H1 (cell line): ENCODE results near the gene GSK3B. TPM values are rescaled to one million over a fixed set of nuclear protein-coding genes. Genes with fewer than 3 reads are reported as not detected.
A peak's percentile ranks its signal among the peaks of the same experiment; 100 is the strongest.

Source experiments
- CTCF ChIA-PET: fragments of 300-600 bp; sonication (Branson Sonifier 250); formaldehyde crosslinking; loops from one replicate; lab custom pipeline; 2021; ENCODE audit not compliant: partially characterized antibody; lab: Charles Lee
- POLR2A ChIA-PET: fragments of 300-600 bp; sonication (Branson Sonifier 250); formaldehyde crosslinking; loops from one replicate; lab custom pipeline; 2021; ENCODE audit warnings: inconsistent platforms; ENCODE audit not compliant: partially characterized antibody; lab: Charles Lee
- DNase-seq, 2 experiments: peaks; one replicate each; pipeline versions ENCODE4 v3.0.0 to v3.0.0-alpha.2; 2010 to 2022; ENCODE audit warnings: low spot score in 2 of 2, low read depth in 1 of 2, mixed read lengths in 1 of 2
- FAIRE-seq: peaks from 2 replicates; lab custom pipeline; 2011; peaks lifted over from hg19 to GRCh38; lab: Jason Lieb, UNC
- H2AFZ ChIP-seq: 2 replicates; pipeline ENCODE4 v1.8.1; 2012; ENCODE audit warnings: low read length, inconsistent platforms
- H2AK5ac ChIP-seq: 2 replicates; pipeline ENCODE4 v1.6.1; 2013; ENCODE audit warnings: low read depth, low read length
- H2BK120ac ChIP-seq: replicated peaks from 2 replicates; pipeline ENCODE3; 2013; ENCODE audit warnings: low read depth, low read length, inconsistent platforms
- H2BK12ac ChIP-seq: 2 replicates; pipeline ENCODE4 v1.6.1; 2013; ENCODE audit warnings: low read depth, low read length
- H2BK15ac ChIP-seq: 2 replicates; pipeline ENCODE4 v1.6.1; 2013; ENCODE audit warnings: low read length
- H2BK20ac ChIP-seq: 2 replicates; pipeline ENCODE4 v1.6.1; 2013; ENCODE audit warnings: low read length
- H2BK5ac ChIP-seq: 2 replicates; pipeline ENCODE4 v1.6.1; 2013; ENCODE audit warnings: low read depth, low read length
- H3K14ac ChIP-seq: 2 replicates; pipeline ENCODE4 v1.6.1; 2013; ENCODE audit warnings: inconsistent platforms; ENCODE audit not compliant: insufficient read length
- H3K18ac ChIP-seq: 2 replicates; pipeline ENCODE4 v1.6.1; 2013; ENCODE audit warnings: low read length; ENCODE audit errors: extremely low read depth
- H3K23ac ChIP-seq: 2 replicates; pipeline ENCODE4 v1.6.1; 2013; ENCODE audit warnings: inconsistent platforms; ENCODE audit not compliant: insufficient read length
- H3K23me2 ChIP-seq: 2 replicates; pipeline ENCODE4 v1.6.1; 2013; ENCODE audit warnings: low read depth, low read length
- H3K27ac ChIP-seq: 2 replicates; pipeline ENCODE4 v1.6.1; 2011; ENCODE audit warnings: low read depth, low read length, inconsistent platforms
- H3K27me3 ChIP-seq, 4 experiments: replicated peaks in 1 of 4; 1 replicate in 1 of 4; 2 replicates in 3 of 4; pipeline versions ENCODE4 v1.6.1 to v1.8.1; 2011 to 2013; ENCODE audit warnings: low read length in 3 of 4, mild to moderate bottlenecking in 3 of 4, inconsistent platforms in 2 of 4, mixed read lengths in 2 of 4, moderate library complexity in 1 of 4; ENCODE audit not compliant: control insufficient read depth in 3 of 4, insufficient read depth in 3 of 4; ENCODE audit errors: extremely low read depth in 1 of 4
- H3K36me3 ChIP-seq, 4 experiments: 2 replicates each; pipeline versions ENCODE4 v1.6.1 to v1.8.1; 2011 to 2013; ENCODE audit warnings: mild to moderate bottlenecking in 4 of 4, low read length in 3 of 4, moderate library complexity in 2 of 4, control low read depth in 1 of 4, inconsistent platforms in 1 of 4; ENCODE audit not compliant: insufficient read depth in 4 of 4, control insufficient read depth in 2 of 4
- H3K4ac ChIP-seq: replicated peaks from 2 replicates; pipeline ENCODE3; 2013; ENCODE audit warnings: low read length, low read depth, mixed read lengths, inconsistent platforms; ENCODE audit not compliant: insufficient read length
- H3K4me1 ChIP-seq, 4 experiments: replicated peaks in 1 of 4; 1 replicate in 1 of 4; 2 replicates in 3 of 4; pipeline versions ENCODE4 v1.6.1 to v1.8.1; 2011 to 2013; ENCODE audit warnings: low read length in 3 of 4, inconsistent platforms in 2 of 4, mixed read lengths in 1 of 4; ENCODE audit not compliant: insufficient read depth in 4 of 4, control insufficient read depth in 3 of 4
- H3K4me2 ChIP-seq, 2 experiments: 2 replicates each; pipeline versions ENCODE4 v1.6.1 to v1.8.1; 2011 to 2013; ENCODE audit warnings: low read depth in 2 of 2, low read length in 2 of 2, control low read depth in 1 of 2, inconsistent platforms in 1 of 2, mild to moderate bottlenecking in 1 of 2; ENCODE audit not compliant: insufficient read depth in 1 of 2
- H3K4me3 ChIP-seq, 4 experiments: fragments of 200-600, 300-600 bp in 1 of 4; sonication (generic), shearing (Covaris generic), sonication (Bioruptor Twin) in 1 of 4; 2 replicates each; pipeline versions ENCODE4 v1.5.1 to v1.8.1; 2011 to 2016; ENCODE audit warnings: low read length in 4 of 4, low read depth in 3 of 4, control low read depth in 2 of 4, inconsistent platforms in 2 of 4, mild to moderate bottlenecking in 2 of 4, mixed read lengths in 1 of 4, moderate library complexity in 1 of 4; ENCODE audit not compliant: insufficient read depth in 2 of 4; ENCODE audit errors: extremely low read depth in 1 of 4
- H3K56ac ChIP-seq: replicated peaks from 2 replicates; pipeline ENCODE3; 2013; ENCODE audit warnings: low read depth, mild to moderate bottlenecking, mixed read lengths, low read length, inconsistent platforms; ENCODE audit not compliant: insufficient read length
- H3K79me1 ChIP-seq: 2 replicates; pipeline ENCODE4 v1.6.1; 2013; ENCODE audit warnings: low read depth, low read length, control low read depth
- H3K79me2 ChIP-seq, 2 experiments: 2 replicates each; pipeline versions ENCODE4 v1.6.1 to v1.8.1; 2012 to 2013; ENCODE audit warnings: low read length in 2 of 2, mild to moderate bottlenecking in 2 of 2, inconsistent platforms in 1 of 2; ENCODE audit not compliant: insufficient read depth in 2 of 2, control insufficient read depth in 1 of 2
- H3K9ac ChIP-seq, 4 experiments: replicated peaks in 1 of 4; 1 replicate in 1 of 4; 2 replicates in 3 of 4; pipeline versions ENCODE4 v1.6.1 to v1.8.1; 2011 to 2013; ENCODE audit warnings: low read depth in 3 of 4, low read length in 3 of 4, control low read depth in 2 of 4, mild to moderate bottlenecking in 2 of 4, moderate library complexity in 2 of 4, inconsistent platforms in 1 of 4; ENCODE audit errors: extremely low read depth in 1 of 4
- H3K9me3 ChIP-seq, 2 experiments: 2 replicates each; pipeline versions ENCODE4 v1.6.1 to v1.8.1; 2012 to 2013; ENCODE audit warnings: mild to moderate bottlenecking in 2 of 2, moderate library complexity in 2 of 2, control low read depth in 1 of 2, inconsistent platforms in 1 of 2, low read depth in 1 of 2, low read length in 1 of 2, mixed read lengths in 1 of 2; ENCODE audit not compliant: insufficient read depth in 2 of 2
- H4K20me1 ChIP-seq, 2 experiments: replicated peaks in 1 of 2; 2 replicates each; pipeline versions ENCODE3 to v1.8.1; 2011 to 2013; ENCODE audit warnings: inconsistent platforms in 2 of 2, low read length in 2 of 2, mild to moderate bottlenecking in 1 of 2; ENCODE audit not compliant: insufficient read depth in 2 of 2, control insufficient read depth in 1 of 2
- H4K5ac ChIP-seq: 2 replicates; pipeline ENCODE4 v1.6.1; 2013; ENCODE audit warnings: low read length, low read depth, mixed read lengths, inconsistent platforms; ENCODE audit not compliant: insufficient read length
- H4K8ac ChIP-seq: 2 replicates; pipeline ENCODE4 v1.8.0; 2013; ENCODE audit warnings: mild to moderate bottlenecking, moderate library complexity, low read length, inconsistent platforms; ENCODE audit not compliant: insufficient read depth; ENCODE audit errors: extremely low read depth
- H4K91ac ChIP-seq: replicated peaks from 2 replicates; pipeline ENCODE3; 2013; ENCODE audit warnings: low read length, mixed read lengths, inconsistent platforms; ENCODE audit not compliant: insufficient read length
- JUND ChIP-seq: IDR thresholded peaks from 2 replicates; pipeline ENCODE4 v1.6.1; 2011; ENCODE audit warnings: mild to moderate bottlenecking, improper control_type of control experiment, low read length
- WGBS, 2 experiments: shearing (Covaris generic) in 1 of 2; methylation state at CpG; one replicate each; pipeline versions ENCODE4 v1.1.6 to v1.1.7; 2013 to 2015; ENCODE audit warnings: low lambda C conversion rate in 2 of 2, mixed read lengths in 2 of 2, inconsistent platforms in 1 of 2, low coverage in 1 of 2, missing lambda C conversion rate in 1 of 2; ENCODE audit not compliant: insufficient replicate concordance in 2 of 2, insufficient coverage in 1 of 2, insufficient read length in 1 of 2; ENCODE audit errors: extremely low coverage in 1 of 2, missing lambda C conversion rate in 1 of 2; 5-methylcytosine and 5-hydroxymethylcytosine counted together
- polyA plus RNA-seq, 7 experiments: library from polyadenylated mRNA; depleted of rRNA in 3 of 7; stranded (reverse) in 5 of 7; unstranded in 2 of 7; fragments of >200 nt in 5 of 7; fragments of 200-250 nt in 2 of 7; gene quantifications; 1 replicate in 5 of 7; 2 replicates in 1 of 7; 4 replicates in 1 of 7; pipeline versions ENCODE4 v1.2.1 to v1.2.3, GENCODE V29; 2011 to 2013; ENCODE audit warnings: missing spikeins in 2 of 7, mixed read lengths in 2 of 7
- total RNA-seq: library from RNA; stranded (reverse); fragmentation: NEBNext Ultra II Directional; extraction: Animal tissue kit (Norgen Biotek cat#: 25700); gene quantifications from 2 replicates; pipeline ENCODE4 v1.2.1, GENCODE V29; 2021

GSK3B gene
- total and polyA plus RNA-seq, 2 of the 8 experiments (the other 6 are each of a cell fraction or from before 2014, with no cell fraction given): 24.2 to 50.7 TPM

GRCh38 chr3:119808843-119809242 is 285.4 kb downstream of the GSK3B start:
- Histone ChIP-seq H2BK120ac (no peak overlapping the region), H4K8ac (no peak overlapping the region), H3K9ac (no peak overlapping the region), H3K23ac (no peak overlapping the region), H3K9me3 (no peaks in the 10 kb centered on the region), H3K79me2 (no peaks in the 10 kb centered on the region), H3K4me3 (no peak overlapping the region; a peak in 1 of 8 replicates), H2AK5ac (no peak overlapping the region), H3K14ac (no peak overlapping the region), H4K91ac (no peak overlapping the region), H2BK15ac (no peak overlapping the region), H3K4me1 (peaks cover 0 to 8% (median 3%) of the 10 kb centered on the region in 4 experiments; a peak in 5 of 7 replicates), H3K23me2 (no peaks in the 10 kb centered on the region; the same call in 1 of the 2 replicates), H3K36me3 (no peaks in the 10 kb centered on the region), H3K4me2 (peak overlapping the region in 1 of 2 experiments; percentile 65; a peak in 2 of 4 replicates), H3K4ac (no peak overlapping the region), H3K27me3 (peaks cover 0 to 6% (median 1%) of the 10 kb centered on the region in 4 experiments; a peak in 3 of 7 replicates), H3K18ac (no peak overlapping the region; the same call in 1 of the 2 replicates), H3K56ac (no peak overlapping the region), H3K27ac (no peak overlapping the region), H2BK5ac (no peak overlapping the region), H2BK20ac (no peak overlapping the region), H3K79me1 (no peaks in the 10 kb centered on the region), H2BK12ac (no peak overlapping the region), H2AFZ (peak overlapping the region; percentile 84; the same call in 1 of the 2 replicates), H4K5ac (no peak overlapping the region), H4K20me1 (no peaks in the 10 kb centered on the region)
- DNase-seq (no peak), FAIRE-seq (no peak)
- POLR2A ChIA-PET: interaction anchor here (0.9 to 2.4 kb wide), 3 partner anchors 8 to 258 kb away, joined by 3 to 10 read pairs (median 3); no protein-coding TSS in a partner anchor
- CTCF ChIA-PET: interaction anchor here (0.8 to 1.1 kb wide), 3 partner anchors 19 to 321 kb away, joined by 3 to 4 read pairs (median 3); no protein-coding TSS in a partner anchor
- 89% methylated on average over 6 of the region's 6 CpGs; no CpG with 5 or more reads in 1 of the 2 experiments for WGBS, 2 experiments
- TF ChIP-seq JUND: no peak
